ENCODE data around the gene TIMP2. TPM values are rescaled to one million over a fixed set of nuclear protein-coding genes. Genes with fewer than 3 reads are reported as not detected.

Gene TIMP2
- total and polyA plus RNA-seq, 4 donors, result 8.9 to 37.6 (median 10.1) TPM

GRCh38 chr17:78896834-78897663 lies 28.1 kb downstream of the TIMP2 start (continued):
- no peak for TF ChIP-seq ATF3 (IDR thresholded peaks at IDR 0.05)
- no peak for TF ChIP-seq NR2F2 (IDR thresholded peaks at IDR 0.05)

- DNase-seq (ENCODE audit: low spot score), result no peak
- TF ChIP-seq TAF1 (conservative IDR thresholded peaks at IDR 0.05) (no peak), GABPA (IDR thresholded peaks at IDR 0.05 in 1 of 2, conservative IDR thresholded peaks at IDR 0.05 in 1 of 2) (no peak), HNF4G (IDR thresholded peaks at IDR 0.05) (no peak), HNF4A (conservative IDR thresholded peaks at IDR 0.05) (no peak), NR2F2 (IDR thresholded peaks at IDR 0.05) (no peak)
- Histone ChIP-seq H3K9me3 (ENCODE audit: control insufficient read depth in 4 of 4, low read length in 3 of 4) (no peaks in the 10 kb centered on the region), H3K36me3 (ENCODE audit: control insufficient read depth in 4 of 4, insufficient read depth in 3 of 4, low read depth in 1 of 4, low read length in 3 of 4) (no peaks in the 10 kb centered on the region), H3K27ac (ENCODE audit: low read depth in 1 of 2, low read length in 2 of 2) (no peak overlapping the region), H3K9ac (ENCODE audit: low read depth in 1 of 2, low read length in 2 of 2) (no peak overlapping the region), H3K27me3 (ENCODE audit: control insufficient read depth in 4 of 4, insufficient read depth in 4 of 4, low read length in 3 of 4) (no peaks in the 10 kb centered on the region), H3K4me3 (ENCODE audit: low read depth in 1 of 3, low read length in 3 of 3) (no peak overlapping the region), H3K4me1 (ENCODE audit: control insufficient read depth in 4 of 4, insufficient read depth in 4 of 4, low read length in 3 of 4) (peaks cover 0 to 6% (median 0%) of the 10 kb centered on the region in 4 donors)
- 89% methylated on average over 20 of the region's 20 CpGs for WGBS
Observed at GRCh38 chr17:78896091-78896833, 28.9 kb downstream of the TIMP2 start.

DNA sequence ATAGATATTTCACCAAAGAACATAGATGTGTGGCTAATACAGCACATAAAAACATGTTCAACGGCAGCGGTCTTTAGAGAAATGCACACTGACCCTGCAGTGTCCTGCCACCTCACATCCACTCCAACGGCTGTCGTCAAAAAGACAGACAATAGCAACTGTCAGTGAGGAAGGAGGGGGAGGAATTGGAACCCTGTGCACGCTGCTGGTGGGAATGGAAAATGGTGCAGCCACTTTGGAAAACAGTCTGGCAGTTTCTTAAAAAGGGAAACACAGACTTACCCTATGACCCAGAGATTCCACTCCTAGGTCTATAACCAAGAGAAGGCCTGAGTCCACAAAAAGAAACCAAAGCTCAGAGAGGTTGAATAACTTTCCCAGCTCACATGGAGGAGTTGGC lies 29.9 kb downstream of the TIMP2 start:
- Histone ChIP-seq H3K27me3 (ENCODE audit: control insufficient read depth in 4 of 4, insufficient read depth in 4 of 4, low read length in 3 of 4) (no peaks in the 10 kb centered on the region), H3K9me3 (ENCODE audit: control insufficient read depth in 4 of 4, low read length in 3 of 4) (no peaks in the 10 kb centered on the region), H3K9ac (ENCODE audit: low read depth in 1 of 2, low read length in 2 of 2) (no peak overlapping the region), H3K27ac (ENCODE audit: low read depth in 1 of 2, low read length in 2 of 2) (peak overlapping the region in 1 of 2 donors; percentile 42), H3K4me3 (ENCODE audit: low read depth in 1 of 3, low read length in 3 of 3) (no peak overlapping the region), H3K36me3 (ENCODE audit: control insufficient read depth in 4 of 4, insufficient read depth in 3 of 4, low read depth in 1 of 4, low read length in 3 of 4) (no peaks in the 10 kb centered on the region), H3K4me1 (ENCODE audit: control insufficient read depth in 4 of 4, insufficient read depth in 4 of 4, low read length in 3 of 4) (peaks cover 0 to 6% (median 0%) of the 10 kb centered on the region in 4 donors)
- WGBS, result 80% methylated on average over 5 of the region's 5 CpGs
- DNase-seq (ENCODE audit: low spot score), result no peak
- TF ChIP-seq TAF1 (conservative IDR thresholded peaks at IDR 0.05) (no peak), NR2F2 (IDR thresholded peaks at IDR 0.05) (peak; percentile 84), HNF4A (conservative IDR thresholded peaks at IDR 0.05) (no peak), RXRA (IDR thresholded peaks at IDR 0.05) (peak in 1 of 2 donors; percentile 7), EGR1 (IDR thresholded peaks at IDR 0.05; ENCODE audit: low read depth in 2 of 2) (no peak), RAD21 (IDR thresholded peaks at IDR 0.05) (no peak)

- WGBS, result 62% methylated on average over 4 of the region's 4 CpGs
- Histone ChIP-seq H3K27me3 (ENCODE audit: control insufficient read depth in 4 of 4, insufficient read depth in 4 of 4, low read length in 3 of 4) (no peaks in the 10 kb centered on the region), H3K9ac (ENCODE audit: low read depth in 1 of 2, low read length in 2 of 2) (no peak overlapping the region), H3K4me3 (ENCODE audit: low read depth in 1 of 3, low read length in 3 of 3) (no peak overlapping the region), H3K36me3 (ENCODE audit: control insufficient read depth in 4 of 4, insufficient read depth in 3 of 4, low read depth in 1 of 4, low read length in 3 of 4) (no peaks in the 10 kb centered on the region), H3K27ac (ENCODE audit: low read depth in 1 of 2, low read length in 2 of 2) (no peak overlapping the region), H3K4me1 (ENCODE audit: control insufficient read depth in 4 of 4, insufficient read depth in 4 of 4, low read length in 3 of 4) (peaks cover 0 to 6% (median 0%) of the 10 kb centered on the region in 4 donors), H3K9me3 (ENCODE audit: control insufficient read depth in 4 of 4, low read length in 3 of 4) (no peaks in the 10 kb centered on the region)
- no peak for DNase-seq (ENCODE audit: low spot score)
- TF ChIP-seq NR2F2 (IDR thresholded peaks at IDR 0.05) (no peak), MAX (IDR thresholded peaks at IDR 0.05) (no peak), YY1 (IDR thresholded peaks at IDR 0.05) (no peak), RAD21 (IDR thresholded peaks at IDR 0.05) (no peak), JUND (IDR thresholded peaks at IDR 0.05) (no peak), SP1 (IDR thresholded peaks at IDR 0.05) (no peak), HNF4A (conservative IDR thresholded peaks at IDR 0.05) (no peak), REST (IDR thresholded peaks at IDR 0.05) (no peak), FOXA2 (IDR thresholded peaks at IDR 0.05) (no peak), HNF4G (IDR thresholded peaks at IDR 0.05) (no peak), RXRA (IDR thresholded peaks at IDR 0.05) (no peak)
Observed at GRCh38 chr17:78893684-78894083, 31.5 kb downstream of the TIMP2 start.
